GM23338 (cell line): Measurements from ENCODE around the gene PLEKHM1. TPM values are rescaled to one million over a fixed set of nuclear protein-coding genes. Genes with fewer than 3 reads are reported as not detected.
"Not testable (repeated sequence)": the region's sequence is repeated elsewhere in the genome, so short reads cannot be mapped to it uniquely, and the experiment has no call there.

ENCODE experiments used
- ATAC-seq: fragments of 200-7000 bp; cut with Tn5 transposase; 3 replicates; pipeline ENCODE4 v1.9.1; 2020
- DNase-seq: peaks from one replicate; pipeline ENCODE4 v3.0.0-alpha.2; 2015; ENCODE audit warnings: low spot score
- H2AFZ ChIP-seq: fragments of 200-600 bp; sonication (generic); 2 replicates; pipeline ENCODE4 v1.8.0; 2016; ENCODE audit warnings: antibody characterized with exemption, mild to moderate bottlenecking, moderate library complexity
- H3F3A ChIP-seq: fragments of 200-600 bp; sonication (generic); replicated peaks from 2 replicates; pipeline ENCODE4 v1.8.0; 2017; ENCODE audit warnings: antibody characterized with exemption, mixed run types, low read depth
- H3K27ac ChIP-seq: fragments of 200-600 bp; sonication (generic); 2 replicates; pipeline ENCODE4 v1.6.1; 2016; ENCODE audit warnings: low read depth
- H3K27me3 ChIP-seq: fragments of 200-600 bp; sonication (generic); 2 replicates; pipeline ENCODE4 v1.8.0; 2016; ENCODE audit warnings: mild to moderate bottlenecking, mixed run types, moderate library complexity; ENCODE audit not compliant: insufficient read depth
- H3K36me3 ChIP-seq: fragments of 200-600 bp; sonication (generic); 2 replicates; pipeline ENCODE4 v1.8.0; 2016; ENCODE audit warnings: mild to moderate bottlenecking; ENCODE audit not compliant: insufficient read depth
- H3K4me1 ChIP-seq: fragments of 200-600 bp; sonication (generic); 2 replicates; pipeline ENCODE4 v1.8.0; 2016; ENCODE audit warnings: mild to moderate bottlenecking, moderate library complexity; ENCODE audit not compliant: insufficient read depth
- H3K4me2 ChIP-seq: fragments of 200-600 bp; sonication (generic); 2 replicates; pipeline ENCODE4 v1.7.1; 2017; ENCODE audit warnings: mixed run types
- H3K4me3 ChIP-seq: fragments of 200-600 bp; sonication (generic); 2 replicates; pipeline ENCODE4 v1.6.1; 2016; ENCODE audit warnings: mixed run types
- H3K79me2 ChIP-seq: fragments of 200-600 bp; sonication (generic); replicated peaks from 2 replicates; pipeline ENCODE4 v1.8.0; 2017; ENCODE audit warnings: mild to moderate bottlenecking; ENCODE audit not compliant: insufficient read depth
- H3K9me2 ChIP-seq: fragments of 200-600 bp; sonication (generic); 2 replicates; pipeline ENCODE4 v1.8.0; 2017; ENCODE audit not compliant: insufficient read depth
- H4K20me1 ChIP-seq: fragments of 200-600 bp; sonication (generic); replicated peaks from 2 replicates; pipeline ENCODE4 v1.8.0; 2017; ENCODE audit warnings: mild to moderate bottlenecking; ENCODE audit not compliant: insufficient read depth
- H3K27ac Mint-ChIP-seq: 2 replicates; pipeline ENCODE4 v1.8.0; 2020; ENCODE audit warnings: inconsistent platforms, mild to moderate bottlenecking, moderate library complexity, mixed read lengths
- H3K27me3 Mint-ChIP-seq: 3 replicates; pipeline ENCODE4 v1.8.0; 2022; ENCODE audit warnings: low read depth, mild to moderate bottlenecking, moderate library complexity, mixed read lengths, inconsistent platforms; ENCODE audit not compliant: insufficient read depth, poor library complexity
- H3K36me3 Mint-ChIP-seq: 3 replicates; pipeline ENCODE4 v1.8.0; 2021; ENCODE audit warnings: low read depth, mild to moderate bottlenecking, inconsistent platforms, moderate library complexity, mixed read lengths
- H3K4me1 Mint-ChIP-seq: 3 replicates; pipeline ENCODE4 v1.8.0; 2020; ENCODE audit warnings: mild to moderate bottlenecking, inconsistent platforms, mixed read lengths
- H3K4me3 Mint-ChIP-seq: 3 replicates; pipeline ENCODE4 v1.8.0; 2021; ENCODE audit warnings: moderate library complexity, mild to moderate bottlenecking, inconsistent platforms, mixed read lengths
- H3K9me3 Mint-ChIP-seq: 3 replicates; pipeline ENCODE4 v1.8.0; 2020; ENCODE audit warnings: moderate library complexity, mild to moderate bottlenecking, inconsistent platforms, mixed read lengths
- polyA plus RNA-seq: library from polyadenylated mRNA; unstranded; fragments of >200 nt; fragmentation: Nextera tagmentation; extraction: Ambion mirVana; gene quantifications from 2 replicates; pipeline ENCODE4 v1.2.1, GENCODE V29; 2016
- total RNA-seq: library from RNA; depleted of rRNA; stranded (reverse); fragments of >200 nt; shearing (Covaris generic); gene quantifications from 2 replicates; pipeline ENCODE4 v1.2.3, GENCODE V29; 2014

The PLEKHM1 gene
- total and polyA plus RNA-seq, 2 experiments from 2014 or later = 4.4 to 17.9 TPM

- not testable (repeated sequence) for H3K27ac Mint-ChIP-seq, H3K36me3 Mint-ChIP-seq, ATAC-seq, H2AFZ ChIP-seq, H3K4me3 Mint-ChIP-seq, H3K27me3 Mint-ChIP-seq, H3K4me1 ChIP-seq, H3F3A ChIP-seq, H3K9me3 Mint-ChIP-seq, DNase-seq, H3K27me3 ChIP-seq, H3K4me2 ChIP-seq, H3K27ac ChIP-seq, H3K4me3 ChIP-seq, H3K4me1 Mint-ChIP-seq, H4K20me1 ChIP-seq, H3K9me2 ChIP-seq, H3K36me3 ChIP-seq, H3K79me2 ChIP-seq
Observed at GRCh38 chr17:45487704-45488103, 2.8 kb downstream of the PLEKHM1 start.

- H4K20me1 ChIP-seq, H3K4me3 Mint-ChIP-seq, H2AFZ ChIP-seq, H3K9me2 ChIP-seq, H3K4me3 ChIP-seq, H3K79me2 ChIP-seq, H3K36me3 ChIP-seq, H3K27ac Mint-ChIP-seq, DNase-seq, H3K27me3 Mint-ChIP-seq, H3K4me1 ChIP-seq, ATAC-seq, H3K27ac ChIP-seq, H3K4me1 Mint-ChIP-seq, H3F3A ChIP-seq, H3K36me3 Mint-ChIP-seq, H3K9me3 Mint-ChIP-seq, H3K4me2 ChIP-seq, H3K27me3 ChIP-seq: not testable (repeated sequence)
Observed at GRCh38 chr17:45483591-45484216, 6.8 kb downstream of the PLEKHM1 start.

DNA sequence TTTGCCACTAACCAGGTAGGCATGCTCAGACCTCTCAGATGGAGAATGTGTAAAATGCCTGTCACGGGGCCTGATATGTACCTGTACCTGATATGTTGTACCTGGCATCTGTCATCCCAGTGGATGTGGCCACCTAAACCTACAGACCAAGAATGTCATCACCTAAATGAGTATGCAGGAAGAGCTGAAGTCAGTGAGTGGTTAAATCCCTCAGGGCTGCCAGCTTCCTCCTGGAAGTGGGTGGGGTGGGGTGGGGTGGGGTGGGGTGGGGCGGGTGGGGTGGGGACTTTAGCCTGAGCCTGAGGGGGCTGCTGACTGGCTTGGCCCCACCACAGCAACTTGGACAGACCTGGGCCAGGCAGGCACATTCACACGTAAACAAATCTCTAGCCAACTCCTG, 7.3 kb downstream of the PLEKHM1 start:
- H3K4me1 ChIP-seq, H3K4me1 Mint-ChIP-seq, H2AFZ ChIP-seq, H3K4me2 ChIP-seq, H3F3A ChIP-seq, H3K79me2 ChIP-seq, H3K9me2 ChIP-seq, H3K27me3 Mint-ChIP-seq, H4K20me1 ChIP-seq, DNase-seq, H3K27me3 ChIP-seq, H3K27ac ChIP-seq, H3K9me3 Mint-ChIP-seq, H3K4me3 ChIP-seq, H3K4me3 Mint-ChIP-seq, ATAC-seq, H3K36me3 ChIP-seq, H3K36me3 Mint-ChIP-seq, H3K27ac Mint-ChIP-seq: not testable (repeated sequence)

DNA sequence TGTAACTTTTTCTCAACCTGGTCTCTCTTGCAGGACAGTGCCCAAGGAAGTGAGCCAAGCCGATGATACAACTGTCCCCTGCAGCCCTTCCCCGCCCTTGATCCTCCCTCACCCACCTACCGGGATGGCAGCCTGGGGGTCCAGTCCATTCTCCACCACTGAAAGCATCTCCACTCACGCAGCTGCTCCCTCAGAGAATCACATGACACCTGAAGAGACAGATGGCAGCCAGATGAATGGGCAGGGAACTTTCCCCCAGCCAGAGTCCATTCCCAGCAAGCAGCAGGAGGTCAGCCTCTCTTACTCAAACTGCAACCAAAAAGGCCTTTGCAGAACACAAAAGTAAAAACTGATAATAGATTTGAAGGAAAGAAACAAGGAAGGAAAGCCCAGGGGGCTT, 8.2 kb downstream of the PLEKHM1 start:
- not testable (repeated sequence) for H3K4me1 ChIP-seq, DNase-seq, H3K27me3 Mint-ChIP-seq, H3K4me3 ChIP-seq, H2AFZ ChIP-seq, H3K4me3 Mint-ChIP-seq, H3K79me2 ChIP-seq, H3K9me2 ChIP-seq, H3F3A ChIP-seq, H3K36me3 Mint-ChIP-seq, H3K27me3 ChIP-seq, ATAC-seq, H3K4me2 ChIP-seq, H4K20me1 ChIP-seq, H3K36me3 ChIP-seq, H3K9me3 Mint-ChIP-seq, H3K4me1 Mint-ChIP-seq, H3K27ac ChIP-seq, H3K27ac Mint-ChIP-seq

DNA sequence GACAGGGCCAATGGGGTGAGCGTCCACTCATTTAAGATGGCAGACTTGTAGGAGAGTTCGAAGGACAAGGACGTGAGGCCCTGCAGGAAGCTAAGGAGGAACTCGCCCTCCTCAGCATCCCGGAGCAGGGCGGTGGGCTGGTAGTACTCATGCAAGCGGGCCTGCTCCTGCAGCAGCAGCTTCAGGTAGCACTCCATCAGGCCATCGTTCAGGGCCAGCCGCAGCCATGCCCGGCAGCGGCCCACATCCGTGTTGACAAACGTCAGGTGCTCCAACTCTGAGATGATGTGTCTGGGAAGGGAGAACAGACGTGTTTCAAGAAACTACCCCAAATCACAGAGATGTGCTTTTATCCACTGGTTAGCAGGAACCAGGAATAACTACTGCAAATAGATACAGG, 15.1 kb downstream of the PLEKHM1 start:
- not testable (repeated sequence) for H3K4me3 Mint-ChIP-seq, H3K4me3 ChIP-seq, H3K27me3 ChIP-seq, H3K27me3 Mint-ChIP-seq, H3K9me3 Mint-ChIP-seq, H3K4me1 Mint-ChIP-seq, H3K79me2 ChIP-seq, H3K4me2 ChIP-seq, H4K20me1 ChIP-seq, H3K27ac ChIP-seq, H3K9me2 ChIP-seq, H3K36me3 ChIP-seq, DNase-seq, H3K36me3 Mint-ChIP-seq, H3K27ac Mint-ChIP-seq, H3K4me1 ChIP-seq, H3F3A ChIP-seq, ATAC-seq, H2AFZ ChIP-seq

DNA sequence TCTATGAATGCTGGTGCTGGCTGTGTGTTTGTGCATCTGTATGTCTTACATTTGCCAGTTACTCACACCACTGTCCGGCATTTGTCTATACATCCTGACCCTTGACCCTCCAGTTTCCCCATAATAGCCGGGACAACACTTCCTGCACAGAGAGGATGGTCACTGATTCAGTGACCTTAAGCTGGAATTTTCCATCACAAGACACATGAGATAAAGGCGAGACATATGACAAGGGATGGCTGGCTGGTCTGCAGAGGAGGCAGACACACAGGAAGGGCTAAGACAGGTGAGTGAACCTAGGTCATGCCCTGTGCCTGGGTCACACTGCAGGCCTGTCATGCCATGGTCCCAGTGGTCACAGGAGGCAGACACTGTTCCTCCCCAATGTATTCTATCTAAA, 18.3 kb downstream of the PLEKHM1 start:
- not testable (repeated sequence) for H3K36me3 Mint-ChIP-seq, DNase-seq, H3K36me3 ChIP-seq, H3K9me3 Mint-ChIP-seq, H4K20me1 ChIP-seq, H3K79me2 ChIP-seq, H3K27me3 ChIP-seq, H3K4me1 ChIP-seq, H3K27me3 Mint-ChIP-seq, ATAC-seq, H2AFZ ChIP-seq, H3K4me3 ChIP-seq, H3K4me3 Mint-ChIP-seq, H3K4me1 Mint-ChIP-seq, H3K27ac Mint-ChIP-seq, H3K4me2 ChIP-seq, H3K9me2 ChIP-seq, H3K27ac ChIP-seq, H3F3A ChIP-seq

GRCh38 chr17:45469204-45469563, 21.3 kb downstream of the PLEKHM1 start:
- H3K4me1 ChIP-seq, H3K27me3 ChIP-seq, H3K36me3 ChIP-seq, ATAC-seq, H3K9me3 Mint-ChIP-seq, H3K9me2 ChIP-seq, H4K20me1 ChIP-seq, H3K4me2 ChIP-seq, H3K36me3 Mint-ChIP-seq, H2AFZ ChIP-seq, H3K27ac Mint-ChIP-seq, H3K27ac ChIP-seq, H3K4me3 Mint-ChIP-seq, H3K27me3 Mint-ChIP-seq, DNase-seq, H3K4me1 Mint-ChIP-seq, H3K79me2 ChIP-seq, H3F3A ChIP-seq, H3K4me3 ChIP-seq: not testable (repeated sequence)
